ENCODE measurements around the gene FFAR1. TPM values are rescaled to one million over a fixed set of nuclear protein-coding genes. Genes with fewer than 3 reads are reported as not detected.
"Not testable (repeated sequence)": the region's sequence is repeated elsewhere in the genome, so short reads cannot be mapped to it uniquely, and the experiment has no call there.

The FFAR1 gene
- total RNA-seq, 1 donor from 2014 or later: not detected

DNA sequence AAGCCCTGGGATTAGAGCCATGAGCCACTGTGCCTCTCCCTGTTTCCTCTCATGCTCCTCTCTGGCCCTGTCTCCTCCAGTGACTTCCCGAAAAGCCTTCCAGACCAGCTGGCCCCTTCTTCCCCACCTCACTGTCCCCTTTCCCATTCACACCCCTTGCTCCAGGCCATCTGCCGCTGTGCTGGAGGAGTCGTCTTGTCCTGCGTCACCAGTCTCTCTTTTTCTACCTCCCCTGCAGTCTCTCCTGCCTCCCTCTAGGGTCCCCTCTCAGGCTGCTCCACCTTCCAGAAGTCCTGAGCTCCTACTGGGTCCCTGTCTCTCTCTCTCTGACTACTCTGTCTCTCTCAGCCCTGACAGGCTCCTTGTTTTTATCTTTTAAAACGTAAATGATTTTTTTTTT lies 5.3 kb upstream of the FFAR1 start:
- ATAC-seq: no peak

DNA sequence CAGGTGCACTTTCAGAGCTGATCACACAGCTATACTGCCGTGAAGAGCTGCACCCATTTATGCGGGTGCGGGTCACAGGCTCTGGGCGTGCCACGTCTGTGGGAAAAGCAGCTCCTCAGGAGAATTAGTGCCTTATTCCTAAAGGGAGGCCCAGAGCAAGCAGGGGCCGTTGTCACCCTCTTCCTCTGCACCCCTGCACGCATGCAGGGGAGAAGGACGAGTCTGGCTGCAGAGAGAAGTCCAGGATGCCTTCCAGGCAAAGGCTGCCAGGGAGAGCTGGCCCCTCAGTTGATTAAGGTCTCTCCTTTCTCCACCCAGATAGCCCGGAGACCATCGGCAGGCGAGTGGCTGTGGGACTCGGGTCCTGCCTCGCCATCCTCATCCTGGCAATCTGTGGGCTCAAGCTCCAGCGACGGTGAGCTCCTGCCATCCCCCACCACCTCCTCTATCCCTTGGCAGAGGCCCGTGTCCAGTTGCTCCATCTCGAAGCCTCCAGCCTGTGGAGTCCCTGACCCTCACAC lies 3.1 kb upstream of the FFAR1 start:
- ATAC-seq: no peak

DNA sequence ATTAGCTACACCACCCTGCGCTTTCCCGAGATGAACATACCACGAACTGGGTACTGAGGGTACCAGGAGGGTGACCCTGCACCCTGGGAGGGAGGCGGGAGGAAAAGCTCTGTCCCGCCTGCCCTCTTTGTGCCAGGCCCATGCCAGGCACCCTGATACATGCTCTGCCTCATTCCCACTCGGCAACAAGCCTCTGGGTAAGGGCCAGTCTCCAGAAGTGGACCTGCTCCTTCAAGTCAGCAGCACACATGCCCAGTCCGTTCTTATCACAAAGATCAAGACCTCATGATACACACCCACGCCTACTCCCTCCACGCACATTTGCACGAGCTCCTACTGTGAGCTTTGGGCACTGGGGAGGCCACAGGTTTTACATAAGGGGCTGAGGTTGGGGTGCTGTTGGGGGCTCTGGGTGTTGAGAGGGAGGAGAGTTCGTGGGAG lies 2.0 kb upstream of the FFAR1 start:
- ATAC-seq: no peak

DNA sequence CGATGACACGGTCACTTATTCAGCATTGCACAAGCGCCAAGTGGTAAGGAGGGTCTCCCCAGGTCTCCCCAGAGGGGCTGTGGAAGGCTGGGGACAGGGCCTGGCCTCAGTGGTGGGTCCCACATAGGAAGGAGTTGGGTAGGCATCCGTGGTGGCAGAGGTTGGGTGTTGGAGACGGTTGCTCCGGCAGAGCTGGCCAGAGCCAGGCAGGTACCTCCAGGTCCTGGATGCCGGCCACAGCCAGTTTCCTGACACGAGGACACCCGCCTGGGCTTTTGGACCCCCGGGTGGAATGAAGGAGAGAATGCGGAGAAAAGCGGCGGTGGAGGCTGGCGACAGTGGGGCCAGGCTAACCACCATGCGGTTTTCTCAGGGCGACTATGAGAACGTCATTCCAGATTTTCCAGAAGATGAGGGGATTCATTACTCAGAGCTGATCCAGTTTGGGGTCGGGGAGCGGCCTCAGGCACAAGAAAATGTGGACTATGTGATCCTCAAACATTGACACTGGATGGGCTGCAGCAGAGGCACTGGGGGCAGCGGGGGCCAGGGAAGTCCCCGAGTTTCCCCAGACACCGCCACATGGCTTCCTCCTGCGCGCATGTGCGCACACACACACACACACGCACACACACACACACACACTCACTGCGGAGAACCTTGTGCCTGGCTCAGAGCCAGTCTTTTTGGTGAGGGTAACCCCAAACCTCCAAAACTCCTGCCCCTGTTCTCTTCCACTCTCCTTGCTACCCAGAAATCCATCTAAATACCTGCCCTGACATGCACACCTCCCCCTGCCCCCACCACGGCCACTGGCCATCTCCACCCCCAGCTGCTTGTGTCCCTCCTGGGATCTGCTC lies 1.3 kb upstream of the FFAR1 start:
- peak; percentile 55 for ATAC-seq

DNA sequence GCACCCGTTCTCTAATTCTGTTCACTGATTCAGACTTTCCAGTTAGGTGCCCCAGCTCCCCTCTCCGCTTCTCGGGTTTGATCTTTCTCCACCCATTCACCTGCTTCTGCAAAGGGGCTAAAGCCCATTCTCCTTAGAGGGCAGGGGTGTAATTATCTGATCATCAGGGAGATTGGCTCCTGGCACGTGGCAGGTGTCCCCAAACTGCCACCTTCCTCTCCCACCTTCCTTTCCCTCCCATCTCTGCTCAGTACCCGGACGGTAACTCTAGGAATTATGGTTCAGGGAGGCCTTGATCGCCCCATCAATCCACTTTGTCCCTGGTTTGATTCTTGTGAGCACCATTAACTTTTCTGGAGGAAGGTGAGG lies 212 bp downstream of the FFAR1 start:
- no peak for ATAC-seq

DNA sequence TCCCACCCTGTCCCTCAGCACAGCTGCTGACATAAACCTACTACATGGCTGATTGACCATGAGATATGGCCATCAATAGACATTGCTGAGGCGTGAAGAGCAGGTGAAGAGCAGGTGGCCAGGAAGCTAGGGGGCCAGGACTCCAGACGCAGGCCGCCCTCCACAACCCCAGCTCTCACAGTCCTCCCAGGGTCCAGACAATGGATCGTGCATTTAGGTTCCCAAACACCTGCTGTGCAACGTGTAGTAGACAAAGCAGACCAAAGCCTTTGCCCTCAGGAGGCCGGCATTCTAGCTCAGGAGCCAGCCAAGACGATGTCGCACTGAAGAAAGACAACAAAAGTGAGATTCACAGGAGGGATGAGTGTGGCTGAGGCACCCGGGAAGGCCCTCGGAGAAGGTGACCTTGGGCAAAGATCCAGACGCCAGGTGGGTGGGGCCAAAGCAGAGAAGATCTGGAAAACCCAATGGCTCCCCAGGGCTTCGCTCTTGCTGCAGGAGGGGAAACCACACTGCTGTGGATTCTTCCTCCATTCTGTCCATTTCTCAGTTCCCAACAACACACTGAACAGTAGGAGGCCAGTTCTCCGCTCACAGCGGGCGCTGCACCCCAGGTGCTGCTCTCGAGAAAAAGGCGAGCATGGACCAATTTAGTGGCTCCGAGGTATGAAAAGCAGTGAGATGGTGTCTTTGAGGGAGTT lies 1.4 kb downstream of the FFAR1 start:
- no peak for ATAC-seq

DNA sequence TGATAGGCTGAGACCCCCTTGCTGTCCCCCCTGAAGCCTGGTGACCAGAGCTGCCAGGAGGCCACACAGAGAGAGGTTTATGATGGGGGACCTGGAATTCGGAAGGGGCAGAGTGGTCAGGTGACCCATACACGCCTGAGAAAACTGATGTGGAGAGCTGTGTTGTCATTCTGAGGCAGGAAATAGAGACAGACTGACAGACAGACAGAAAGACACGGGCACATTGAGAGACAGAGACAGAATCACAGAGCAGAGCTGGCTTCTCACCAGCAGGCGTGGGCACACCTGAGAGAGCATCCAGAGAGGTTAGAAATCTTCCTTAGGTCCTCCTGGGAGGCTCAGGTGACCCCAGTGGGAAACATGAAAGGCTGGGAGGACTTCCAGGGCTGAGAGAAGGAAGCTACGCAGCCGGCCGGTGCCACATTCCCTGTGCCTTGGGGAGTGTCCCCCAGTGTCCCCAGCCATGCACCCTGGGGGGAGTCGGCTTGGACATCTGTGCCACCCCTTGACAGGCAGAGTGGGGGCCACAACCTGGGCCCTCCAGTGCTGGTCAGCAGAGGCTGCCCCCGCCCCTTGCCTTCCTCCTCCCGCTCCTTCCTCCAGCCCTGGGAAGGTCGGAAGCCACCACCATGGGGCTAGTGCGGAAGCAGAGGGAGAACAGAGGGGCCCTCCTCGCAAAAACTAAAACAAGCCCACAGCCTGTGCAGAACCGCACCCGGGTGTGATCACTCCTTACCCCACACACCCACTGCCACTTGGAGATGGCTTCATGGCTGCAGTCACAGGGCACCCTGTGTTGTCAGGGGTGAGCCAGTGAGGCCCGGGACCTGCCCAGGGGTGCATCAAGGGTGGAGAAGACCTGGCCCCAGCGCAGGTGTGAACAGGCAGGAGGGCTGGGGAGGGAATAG lies 2.2 kb downstream of the FFAR1 start:
- ATAC-seq: no peak

DNA sequence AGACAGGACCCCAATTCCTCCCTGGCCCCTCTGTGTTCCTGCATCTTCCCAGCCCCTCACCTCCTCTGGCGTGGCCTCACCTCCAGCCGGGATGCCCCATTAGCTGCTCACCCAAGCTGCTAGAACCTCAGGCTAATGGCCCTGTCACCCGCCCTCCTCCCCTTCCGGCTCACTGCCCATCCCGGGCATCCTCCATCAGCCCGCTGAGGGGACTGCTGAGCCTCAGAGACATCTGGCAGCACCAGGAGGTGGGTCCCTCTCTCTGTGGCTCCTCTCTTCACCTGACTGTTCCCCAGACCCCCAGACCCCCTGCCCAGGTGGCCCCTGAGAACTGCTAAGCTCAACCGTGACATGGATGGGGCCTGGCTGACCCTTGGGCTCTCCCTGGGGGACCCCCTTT lies 2.9 kb downstream of the FFAR1 start:
- no peak for ATAC-seq

DNA sequence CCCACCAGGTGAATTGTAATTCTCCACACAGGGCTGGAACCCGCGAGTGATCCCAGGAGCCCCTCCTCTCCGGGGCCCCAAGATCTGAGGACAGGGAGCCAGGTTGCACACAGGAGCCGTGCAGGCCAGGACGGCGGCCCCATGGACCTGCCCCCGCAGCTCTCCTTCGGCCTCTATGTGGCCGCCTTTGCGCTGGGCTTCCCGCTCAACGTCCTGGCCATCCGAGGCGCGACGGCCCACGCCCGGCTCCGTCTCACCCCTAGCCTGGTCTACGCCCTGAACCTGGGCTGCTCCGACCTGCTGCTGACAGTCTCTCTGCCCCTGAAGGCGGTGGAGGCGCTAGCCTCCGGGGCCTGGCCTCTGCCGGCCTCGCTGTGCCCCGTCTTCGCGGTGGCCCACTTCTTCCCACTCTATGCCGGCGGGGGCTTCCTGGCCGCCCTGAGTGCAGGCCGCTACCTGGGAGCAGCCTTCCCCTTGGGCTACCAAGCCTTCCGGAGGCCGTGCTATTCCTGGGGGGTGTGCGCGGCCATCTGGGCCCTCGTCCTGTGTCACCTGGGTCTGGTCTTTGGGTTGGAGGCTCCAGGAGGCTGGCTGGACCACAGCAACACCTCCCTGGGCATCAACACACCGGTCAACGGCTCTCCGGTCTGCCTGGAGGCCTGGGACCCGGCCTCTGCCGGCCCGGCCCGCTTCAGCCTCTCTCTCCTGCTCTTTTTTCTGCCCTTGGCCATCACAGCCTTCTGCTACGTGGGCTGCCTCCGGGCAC lies 3.9 kb downstream of the FFAR1 start:
- no peak for ATAC-seq

DNA sequence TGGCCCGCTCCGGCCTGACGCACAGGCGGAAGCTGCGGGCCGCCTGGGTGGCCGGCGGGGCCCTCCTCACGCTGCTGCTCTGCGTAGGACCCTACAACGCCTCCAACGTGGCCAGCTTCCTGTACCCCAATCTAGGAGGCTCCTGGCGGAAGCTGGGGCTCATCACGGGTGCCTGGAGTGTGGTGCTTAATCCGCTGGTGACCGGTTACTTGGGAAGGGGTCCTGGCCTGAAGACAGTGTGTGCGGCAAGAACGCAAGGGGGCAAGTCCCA lies 4.4 kb downstream of the FFAR1 start:
- ATAC-seq: no peak

DNA sequence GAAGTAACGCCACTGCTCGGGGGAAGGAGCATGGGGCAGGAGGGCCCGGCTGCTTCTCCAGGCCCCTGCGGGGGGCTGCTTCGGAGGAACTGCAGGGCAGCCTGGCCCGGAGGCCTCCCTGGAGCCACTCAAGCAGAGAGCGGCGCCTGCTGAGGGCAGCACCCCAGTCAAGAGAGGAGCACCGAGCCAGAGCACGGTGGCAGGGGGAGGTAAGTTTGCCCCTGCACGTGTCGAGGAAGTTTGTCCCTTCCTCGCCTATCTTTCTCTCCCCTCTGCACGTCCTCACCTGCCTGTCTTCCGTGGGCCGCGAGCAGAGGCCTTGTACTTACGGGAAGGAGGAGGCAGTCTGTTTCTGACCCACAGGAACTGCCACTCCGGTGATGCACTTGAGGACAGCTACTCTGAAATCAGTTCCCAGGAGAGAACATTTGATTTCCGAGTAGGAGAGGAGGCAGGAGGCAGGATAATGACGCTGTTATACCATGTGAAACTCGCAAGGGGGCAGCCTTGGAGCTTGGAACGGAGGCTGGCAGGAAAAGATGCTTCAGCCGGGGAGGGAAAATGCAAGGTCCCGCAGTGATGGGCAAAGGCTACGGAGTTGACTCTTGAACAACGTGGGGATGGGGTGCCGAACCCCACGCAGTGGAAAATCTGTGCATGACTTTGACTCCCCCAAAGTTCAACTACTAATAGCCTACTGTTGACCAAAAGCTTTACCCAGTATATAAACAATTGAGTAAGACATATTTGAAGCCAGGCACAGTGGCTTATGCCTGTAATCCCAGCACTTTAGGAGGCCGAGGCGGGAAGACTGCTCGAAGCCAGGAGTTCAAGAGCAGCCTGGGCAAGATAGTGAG lies 5.0 kb downstream of the FFAR1 start:
- ATAC-seq: peak; percentile 81

DNA sequence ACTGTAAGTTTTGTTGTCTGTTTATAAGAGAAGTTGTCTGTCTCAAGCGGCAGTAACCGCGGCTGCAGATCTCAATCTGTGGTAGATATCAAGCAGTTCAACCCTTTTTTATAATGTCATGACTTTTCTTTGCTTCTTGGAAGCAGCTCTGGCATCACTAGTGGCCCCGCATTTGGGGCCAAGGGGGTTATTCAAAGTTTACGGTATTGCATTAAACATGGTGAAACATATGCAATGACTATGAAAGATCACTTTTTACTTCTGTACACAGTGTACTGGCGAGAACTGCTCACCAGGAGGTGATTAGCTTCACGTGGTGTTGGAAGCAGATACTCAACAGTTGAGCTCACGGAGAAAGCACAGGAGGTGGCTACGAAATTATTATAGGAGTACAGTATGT lies 5.9 kb downstream of the FFAR1 start:
- no peak for ATAC-seq

DNA sequence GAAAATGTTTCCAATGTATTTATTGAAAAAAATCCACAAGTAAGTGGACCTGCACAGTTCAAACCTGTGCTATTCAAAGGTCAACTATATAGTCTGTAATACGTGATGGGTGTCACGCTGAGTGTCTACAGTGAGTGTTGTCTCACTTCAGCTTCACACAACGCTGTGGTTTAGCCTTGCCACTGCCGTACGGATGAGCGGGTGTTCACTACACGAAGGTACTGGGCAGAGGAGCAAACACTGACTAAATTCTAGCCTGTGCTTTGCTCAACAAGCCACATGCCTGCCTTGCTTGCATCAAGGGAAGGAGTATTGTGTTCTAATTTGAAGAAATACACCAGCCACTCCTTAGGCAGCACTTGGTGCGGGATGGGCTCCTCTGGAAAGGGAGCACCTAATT lies 7.2 kb downstream of the FFAR1 start:
- ATAC-seq: no peak

DNA sequence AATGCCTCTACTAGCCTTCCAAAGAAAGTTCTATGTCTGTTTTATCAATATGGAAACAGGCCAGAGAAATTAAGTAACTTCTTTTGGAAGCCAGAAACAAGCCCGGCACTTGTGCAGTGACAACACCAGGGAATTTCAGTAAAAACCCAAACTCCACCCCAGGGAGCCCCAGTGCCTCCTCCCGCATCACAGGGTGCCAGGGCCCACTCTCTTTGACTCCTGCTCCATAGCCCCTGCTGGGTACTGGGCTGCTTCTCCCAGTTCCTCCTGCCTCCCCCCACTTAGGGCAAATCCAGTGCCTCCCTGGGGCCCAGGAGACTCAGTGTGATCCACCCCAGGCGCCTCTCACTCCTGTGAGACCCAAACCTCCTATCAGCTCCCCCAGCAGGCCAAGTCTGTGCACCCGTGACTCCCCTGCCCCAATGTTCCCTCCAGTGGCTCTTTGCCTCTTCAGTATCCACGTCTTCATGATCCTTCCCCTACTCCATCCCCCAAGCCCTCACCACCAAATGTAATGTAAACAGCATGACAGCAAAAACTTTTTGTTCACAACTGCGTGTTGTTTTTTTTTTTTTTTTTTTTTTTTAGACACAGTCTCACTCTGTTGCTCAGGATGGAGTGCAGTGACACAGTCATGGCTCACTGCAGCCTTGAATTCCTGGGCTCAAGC lies 8.2 kb downstream of the FFAR1 start:
- no peak for ATAC-seq

DNA sequence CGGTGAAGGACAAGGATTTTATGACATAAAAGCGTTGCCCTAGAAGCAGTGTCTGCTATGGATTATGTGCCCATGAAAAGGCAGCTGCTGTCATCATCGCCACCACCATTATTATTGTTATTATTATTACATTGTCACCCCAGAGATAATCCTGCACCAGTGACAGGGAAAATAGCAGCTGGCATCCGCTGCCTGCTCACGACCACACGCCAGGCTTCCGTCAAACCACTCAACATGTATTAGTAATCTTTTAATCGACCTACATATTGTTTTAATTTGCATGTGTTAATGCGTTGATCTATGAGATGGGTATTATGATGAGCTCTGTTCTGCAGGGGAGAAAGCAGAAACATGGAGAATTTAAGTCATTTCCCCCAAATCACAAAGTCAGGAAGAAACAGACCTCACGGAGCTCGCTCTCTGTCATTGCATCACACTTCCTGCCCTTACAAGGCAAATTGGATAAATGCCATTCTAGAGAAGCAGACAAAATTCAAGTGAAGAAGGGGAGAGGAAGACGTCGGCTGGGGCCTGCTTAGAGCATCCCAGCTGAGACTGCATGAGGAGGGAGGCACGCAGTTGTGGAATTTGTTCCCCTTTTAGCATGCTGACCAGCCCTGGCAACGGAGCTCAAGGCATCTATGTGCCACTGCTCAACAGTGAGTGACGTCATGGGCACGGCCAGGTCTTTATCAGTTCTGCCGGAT lies 10.3 kb downstream of the FFAR1 start, which contains the start of gene FFAR3:
Gene FFAR3, plus strand, starts transcription at position 594 of the 707 bp plus-strand sequence. CDS start 431 bp downstream, outside the sequence.
- ATAC-seq: no peak

DNA sequence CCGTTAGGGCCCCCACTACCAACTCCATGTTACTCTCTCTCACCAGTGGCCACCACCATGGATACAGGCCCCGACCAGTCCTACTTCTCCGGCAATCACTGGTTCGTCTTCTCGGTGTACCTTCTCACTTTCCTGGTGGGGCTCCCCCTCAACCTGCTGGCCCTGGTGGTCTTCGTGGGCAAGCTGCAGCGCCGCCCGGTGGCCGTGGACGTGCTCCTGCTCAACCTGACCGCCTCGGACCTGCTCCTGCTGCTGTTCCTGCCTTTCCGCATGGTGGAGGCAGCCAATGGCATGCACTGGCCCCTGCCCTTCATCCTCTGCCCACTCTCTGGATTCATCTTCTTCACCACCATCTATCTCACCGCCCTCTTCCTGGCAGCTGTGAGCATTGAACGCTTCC lies 11.1 kb downstream of the FFAR1 start:
- not testable (repeated sequence) for ATAC-seq

DNA sequence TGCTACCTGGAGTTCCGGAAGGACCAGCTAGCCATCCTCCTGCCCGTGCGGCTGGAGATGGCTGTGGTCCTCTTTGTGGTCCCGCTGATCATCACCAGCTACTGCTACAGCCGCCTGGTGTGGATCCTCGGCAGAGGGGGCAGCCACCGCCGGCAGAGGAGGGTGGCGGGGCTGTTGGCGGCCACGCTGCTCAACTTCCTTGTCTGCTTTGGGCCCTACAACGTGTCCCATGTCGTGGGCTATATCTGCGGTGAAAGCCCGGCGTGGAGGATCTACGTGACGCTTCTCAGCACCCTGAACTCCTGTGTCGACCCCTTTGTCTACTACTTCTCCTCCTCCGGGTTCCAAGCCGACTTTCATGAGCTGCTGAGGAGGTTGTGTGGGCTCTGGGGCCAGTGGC lies 11.7 kb downstream of the FFAR1 start:
- not testable (repeated sequence) for ATAC-seq

DNA sequence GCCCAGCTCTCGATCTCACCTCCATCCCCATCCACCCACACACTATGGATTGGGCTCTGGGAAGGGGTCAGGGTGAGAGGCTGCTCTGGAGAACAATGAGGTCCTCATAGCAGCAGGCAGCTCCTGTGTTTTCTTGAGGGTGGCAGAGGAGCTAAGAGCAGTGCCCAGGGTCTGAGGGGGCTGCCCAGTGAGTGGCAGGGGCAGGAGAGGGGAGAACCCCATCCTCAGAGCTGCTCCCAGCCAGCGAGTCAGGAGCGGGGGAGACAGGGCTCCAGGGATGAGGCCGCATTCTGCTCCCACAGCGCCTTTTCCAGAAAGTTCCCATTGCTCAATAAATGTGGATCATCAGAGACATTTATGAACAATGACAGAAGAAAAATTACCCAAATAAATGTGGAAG lies 12.4 kb downstream of the FFAR1 start:
- not testable (repeated sequence) for ATAC-seq

DNA sequence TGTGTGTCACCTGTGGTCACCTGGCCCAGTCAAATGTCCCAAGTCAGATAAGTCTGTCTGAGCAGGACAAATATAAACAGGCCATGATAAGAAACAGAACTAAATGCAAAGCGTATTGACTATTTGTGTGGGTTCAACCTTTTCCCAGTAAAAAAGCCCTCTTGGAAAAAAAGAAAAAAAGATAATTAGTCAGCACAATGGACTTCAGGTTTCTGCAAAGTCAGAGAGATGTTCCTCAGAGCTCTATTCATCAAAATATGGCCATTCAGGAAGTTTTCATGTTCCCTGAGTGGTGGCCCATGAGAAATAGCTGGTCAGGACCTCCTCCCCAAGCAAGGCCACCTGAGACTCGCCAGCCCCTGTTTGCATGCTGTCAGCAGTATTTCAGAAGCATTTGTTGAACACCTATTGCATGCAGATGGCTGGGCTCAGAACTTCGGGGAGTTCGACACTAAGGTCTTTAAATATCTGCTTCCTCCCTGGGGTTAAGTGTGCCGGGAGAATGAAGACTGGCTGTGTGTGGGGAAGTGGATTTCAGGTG lies 13.2 kb downstream of the FFAR1 start:
- no peak for ATAC-seq
